Neuronal stem cell (in vitro differentiated cells): ENCODE data around the gene IFFO2.

Experiments
- DNase-seq: peaks from one replicate; pipeline ENCODE4 v3.0.0-alpha.2; 2013; ENCODE audit warnings: low spot score
- H2AFZ ChIP-seq: one replicate; pipeline ENCODE4 v1.6.1; 2013; ENCODE audit warnings: mild to moderate bottlenecking, low read length, inconsistent platforms
- H2AK5ac ChIP-seq: 2 replicates; pipeline ENCODE4 v1.6.1; 2013; ENCODE audit warnings: low read depth, mild to moderate bottlenecking, inconsistent platforms, low read length, moderate library complexity, mixed read lengths
- H2BK120ac ChIP-seq: 2 replicates; pipeline ENCODE4 v1.6.1; 2013; ENCODE audit warnings: low read depth, mild to moderate bottlenecking, inconsistent platforms, low read length, moderate library complexity, mixed read lengths
- H2BK12ac ChIP-seq: one replicate; pipeline ENCODE4 v1.6.1; 2013; ENCODE audit warnings: low read length, inconsistent platforms
- H2BK15ac ChIP-seq: 2 replicates; pipeline ENCODE4 v1.6.1; 2013; ENCODE audit warnings: mild to moderate bottlenecking, low read length, inconsistent platforms, mixed read lengths
- H2BK5ac ChIP-seq: one replicate; pipeline ENCODE4 v1.6.1; 2013; ENCODE audit warnings: inconsistent platforms, mild to moderate bottlenecking, low read length, moderate library complexity
- H3K14ac ChIP-seq: one replicate; pipeline ENCODE4 v1.6.1; 2013; ENCODE audit warnings: low read length, inconsistent platforms
- H3K18ac ChIP-seq: 2 replicates; pipeline ENCODE4 v1.6.1; 2013; ENCODE audit warnings: low read length, inconsistent platforms
- H3K23ac ChIP-seq: 2 replicates; pipeline ENCODE4 v1.6.1; 2013; ENCODE audit warnings: low read depth, mild to moderate bottlenecking, mixed read lengths, low read length, inconsistent platforms; ENCODE audit not compliant: poor library complexity
- H3K27ac ChIP-seq: replicated peaks from 3 replicates; pipeline ENCODE4 v1.5.1; 2013; ENCODE audit warnings: low read length, inconsistent platforms
- H3K27me3 ChIP-seq, 3 experiments: 2 replicates each; pipeline ENCODE4 v1.6.1; 2013; ENCODE audit warnings: low read length in 3 of 3, mild to moderate bottlenecking in 2 of 3, inconsistent platforms in 1 of 3, low read depth in 1 of 3, mixed read lengths in 1 of 3, moderate library complexity in 1 of 3; ENCODE audit not compliant: control insufficient read depth in 3 of 3, insufficient read depth in 3 of 3
- H3K36me3 ChIP-seq, 2 donors: replicated peaks in 1 of 2; 2 replicates each; pipeline ENCODE4 v1.6.1; 2013; ENCODE audit warnings: low read length in 2 of 2; ENCODE audit not compliant: control insufficient read depth in 2 of 2, insufficient read depth in 2 of 2
- H3K4ac ChIP-seq: 2 replicates; pipeline ENCODE4 v1.6.1; 2013; ENCODE audit warnings: inconsistent platforms, mild to moderate bottlenecking, low read length, moderate library complexity
- H3K4me1 ChIP-seq, 2 donors: 1 replicate in 1 of 2; 2 replicates in 1 of 2; pipeline ENCODE4 v1.6.1; 2013; ENCODE audit warnings: low read length in 2 of 2, low read depth in 1 of 2; ENCODE audit not compliant: control insufficient read depth in 2 of 2, insufficient read depth in 1 of 2
- H3K4me2 ChIP-seq: one replicate; pipeline ENCODE4 v1.6.1; 2013; ENCODE audit warnings: mild to moderate bottlenecking, low read length, inconsistent platforms; ENCODE audit not compliant: insufficient read depth, poor library complexity, severe bottlenecking
- H3K4me3 ChIP-seq, 2 donors: 2 replicates each; pipeline ENCODE4 v1.5.1; 2013; ENCODE audit warnings: low read length in 2 of 2, mild to moderate bottlenecking in 2 of 2, inconsistent platforms in 1 of 2, moderate library complexity in 1 of 2
- H3K79me1 ChIP-seq: one replicate; pipeline ENCODE4 v1.6.1; 2013; ENCODE audit warnings: low read depth, mild to moderate bottlenecking, inconsistent platforms, low read length, moderate library complexity
- H3K9ac ChIP-seq: one replicate; pipeline ENCODE4 v1.6.1; 2013; ENCODE audit warnings: mild to moderate bottlenecking, low read depth, low read length, inconsistent platforms; ENCODE audit not compliant: poor library complexity
- H3K9me3 ChIP-seq, 2 donors: replicated peaks in 1 of 2; 2 replicates each; pipeline versions ENCODE3 to v1.6.1; 2013; ENCODE audit warnings: low read length in 2 of 2, mild to moderate bottlenecking in 2 of 2, inconsistent platforms in 1 of 2, low read depth in 1 of 2, mixed read lengths in 1 of 2, moderate library complexity in 1 of 2; ENCODE audit not compliant: control insufficient read depth in 2 of 2, insufficient read depth in 1 of 2
- H4K8ac ChIP-seq: one replicate; pipeline ENCODE4 v1.6.1; 2013; ENCODE audit warnings: low read depth, mild to moderate bottlenecking, inconsistent platforms, low read length, moderate library complexity
- H4K91ac ChIP-seq: one replicate; pipeline ENCODE4 v1.6.1; 2013; ENCODE audit warnings: low read length, low read depth, mild to moderate bottlenecking, inconsistent platforms; ENCODE audit not compliant: poor library complexity
- WGBS, 2 donors: extraction: QIAGEN DNeasy Blood & Tissue Kit; methylation state at CpG; one replicate each; pipeline ENCODE4 v1.1.7; 2013; ENCODE audit warnings: missing lambda C conversion rate in 2 of 2, mixed read lengths in 1 of 2; ENCODE audit not compliant: insufficient read length in 2 of 2, insufficient replicate concordance in 1 of 2; ENCODE audit errors: extremely low coverage in 2 of 2; 5-methylcytosine and 5-hydroxymethylcytosine counted together

IFFO2 gene

GRCh38 chr1:18948913-18949685 is 7.4 kb downstream of the IFFO2 start:
- DNase-seq, result no peak
- H3K18ac ChIP-seq, result peak overlapping the region; percentile 92
- no peaks in the 10 kb centered on the region for H3K9me3 ChIP-seq
- peak overlapping the region; percentile 66 for H2BK15ac ChIP-seq
- H3K27me3 ChIP-seq, result peaks cover 0 to 2% (median 0%) of the 10 kb centered on the region in 3 experiments
- H2BK120ac ChIP-seq, result peak overlapping the region; percentile 1
- H2BK12ac ChIP-seq, result peak overlapping the region; percentile 99
- peak overlapping the region; percentile 26 for H2BK5ac ChIP-seq
- WGBS, 2 donors, result no CpG with 5 or more reads among the region's 23 CpGs
- peak overlapping the region; percentile 99 for H4K91ac ChIP-seq
- no peaks in the 10 kb centered on the region for H3K36me3 ChIP-seq
- H3K4me2 ChIP-seq, result peak overlapping the region; percentile 11
- H2AFZ ChIP-seq, result peak overlapping the region; percentile 86
- H3K4me1 ChIP-seq, result peaks cover 32 to 43% of the 10 kb centered on the region in 2 donors
- H3K27ac ChIP-seq, result peak overlapping the region; percentile 71
- peak overlapping the region; percentile 77 for H3K14ac ChIP-seq
- peak overlapping the region; percentile 93 for H3K23ac ChIP-seq
- H2AK5ac ChIP-seq, result peak overlapping the region; percentile 90
- H3K79me1 ChIP-seq, result peaks cover 5% of the 10 kb centered on the region
- H4K8ac ChIP-seq, result no peak overlapping the region
- H3K9ac ChIP-seq, result peak overlapping the region; percentile 79
- H3K4me3 ChIP-seq, result peak overlapping the region in 1 of 2 donors; percentile 19
- H3K4ac ChIP-seq, result peak overlapping the region; percentile 46

- H3K36me3 ChIP-seq, result no peaks in the 10 kb centered on the region
Measured at GRCh38 chr1:18948048-18948912, 8.2 kb downstream of the IFFO2 start.

GRCh38 chr1:18947570-18947969 is 8.9 kb downstream of the IFFO2 start:
- WGBS, 2 donors, result no CpG with 5 or more reads among the region's 9 CpGs
- DNase-seq, result no peak
- Histone ChIP-seq H3K9me3 (no peaks in the 10 kb centered on the region), H3K27ac (no peak overlapping the region), H4K8ac (no peak overlapping the region), H3K14ac (no peak overlapping the region), H2BK12ac (no peak overlapping the region), H3K23ac (no peak overlapping the region), H3K4me2 (no peak overlapping the region), H2AK5ac (peak overlapping the region; percentile 82), H3K27me3 (no peaks in the 10 kb centered on the region), H3K36me3 (no peaks in the 10 kb centered on the region), H3K4ac (no peak overlapping the region), H2BK15ac (peak overlapping the region; percentile 39), H2BK5ac (peak overlapping the region; percentile 31), H3K4me1 (peaks cover 32 to 43% of the 10 kb centered on the region in 2 donors), H2BK120ac (peak overlapping the region; percentile 38), H3K4me3 (no peak overlapping the region), H2AFZ (no peak overlapping the region), H3K9ac (peak overlapping the region; percentile 30), H3K18ac (peak overlapping the region; percentile 35), H3K79me1 (peaks cover 3% of the 10 kb centered on the region), H4K91ac (no peak overlapping the region)

More at GRCh38 chr1:18948048-18948912, 8.2 kb downstream of the IFFO2 start:
- no peak overlapping the region for H2AFZ ChIP-seq
- H3K79me1 ChIP-seq, result peaks cover 3% of the 10 kb centered on the region
- no peak overlapping the region for H3K27ac ChIP-seq
- WGBS, 2 donors, result no CpG with 5 or more reads among the region's 15 CpGs
- no peaks in the 10 kb centered on the region for H3K9me3 ChIP-seq
- H3K4me1 ChIP-seq, result peaks cover 32 to 43% of the 10 kb centered on the region in 2 donors
- no peak overlapping the region for H3K9ac ChIP-seq
- no peak overlapping the region for H3K14ac ChIP-seq
- no peak overlapping the region for H2BK12ac ChIP-seq
- H3K27me3 ChIP-seq, result no peaks in the 10 kb centered on the region
- peak overlapping the region; percentile 92 for H3K18ac ChIP-seq
- peak overlapping the region; percentile 38 for H2BK120ac ChIP-seq
- DNase-seq, result no peak
- H2AK5ac ChIP-seq, result peak overlapping the region; percentile 90
- H2BK15ac ChIP-seq, result peak overlapping the region; percentile 53
- H2BK5ac ChIP-seq, result peak overlapping the region; percentile 31
- no peak overlapping the region for H3K4me2 ChIP-seq
- H3K4ac ChIP-seq, result no peak overlapping the region
- H3K23ac ChIP-seq, result no peak overlapping the region
- H3K4me3 ChIP-seq, result peak overlapping the region in 1 of 2 donors; percentile 19
- H4K91ac ChIP-seq, result no peak overlapping the region
- H4K8ac ChIP-seq, result no peak overlapping the region
